CD8-positive, alpha-beta memory T cell (primary cell): ENCODE results near the gene STK39. TPM values are rescaled to one million over a fixed set of nuclear protein-coding genes. Genes with fewer than 3 reads are reported as not detected.

Experiments
- CTCF ChIA-PET: fragments of 350-600 bp; sonication (Branson Sonifier 250); formaldehyde crosslinking; loops from one replicate; lab custom pipeline; 2021; ENCODE audit warnings: antibody characterized with exemption; lab: Charles Lee
- POLR2A ChIA-PET: fragments of 350-600 bp; sonication (Branson Sonifier 250); formaldehyde crosslinking; loops from one replicate; lab custom pipeline; 2021; ENCODE audit warnings: antibody characterized with exemption; lab: Charles Lee
- DNase-seq, 5 donors: peaks; one replicate each; pipeline versions ENCODE4 v3.0.0 to v3.0.0-alpha.2; 2020 to 2022; ENCODE audit warnings: mixed read lengths in 1 of 5
- H3K27ac ChIP-seq: one replicate; pipeline ENCODE4 v1.7.0; 2013; ENCODE audit warnings: low read depth, mild to moderate bottlenecking, low read length, moderate library complexity
- H3K27me3 ChIP-seq: 2 replicates; pipeline ENCODE4 v1.7.0; 2013; ENCODE audit warnings: low read length, mild to moderate bottlenecking; ENCODE audit not compliant: insufficient read depth, poor library complexity, severe bottlenecking
- H3K36me3 ChIP-seq: 2 replicates; pipeline ENCODE4 v1.7.0; 2013; ENCODE audit warnings: mild to moderate bottlenecking, low read length, moderate library complexity; ENCODE audit not compliant: insufficient read depth
- H3K4me1 ChIP-seq: 2 replicates; pipeline ENCODE4 v1.7.0; 2013; ENCODE audit warnings: mild to moderate bottlenecking, low read length, moderate library complexity; ENCODE audit not compliant: insufficient read depth
- H3K4me3 ChIP-seq: 2 replicates; pipeline ENCODE4 v1.7.0; 2013; ENCODE audit warnings: mild to moderate bottlenecking, low read length
- H3K9me3 ChIP-seq: 2 replicates; pipeline ENCODE4 v1.7.0; 2013; ENCODE audit warnings: mild to moderate bottlenecking, low read length
- H3K27ac Mint-ChIP-seq, 8 donors: one replicate each; pipeline ENCODE4 v1.8.0; 2020 to 2021; ENCODE audit warnings: mixed read lengths in 8 of 8, mild to moderate bottlenecking in 6 of 8, inconsistent platforms in 3 of 8, moderate library complexity in 3 of 8
- H3K27me3 Mint-ChIP-seq, 2 donors: one replicate each; pipeline ENCODE4 v1.8.0; 2020 to 2021; ENCODE audit warnings: mixed read lengths in 2 of 2, mild to moderate bottlenecking in 1 of 2, moderate library complexity in 1 of 2
- H3K36me3 Mint-ChIP-seq, 3 donors: one replicate each; pipeline ENCODE4 v1.8.0; 2020 to 2021; ENCODE audit warnings: mixed read lengths in 3 of 3, inconsistent platforms in 1 of 3, mild to moderate bottlenecking in 1 of 3
- H3K4me1 Mint-ChIP-seq, 3 donors: one replicate each; pipeline ENCODE4 v1.8.0; 2020 to 2021; ENCODE audit warnings: mixed read lengths in 3 of 3, inconsistent platforms in 1 of 3, mild to moderate bottlenecking in 1 of 3
- H3K4me3 Mint-ChIP-seq, 7 donors: one replicate each; pipeline ENCODE4 v1.8.0; 2020 to 2021; ENCODE audit warnings: mixed read lengths in 7 of 7, mild to moderate bottlenecking in 6 of 7, moderate library complexity in 4 of 7, inconsistent platforms in 2 of 7
- H3K9me3 Mint-ChIP-seq, 5 donors: one replicate each; pipeline ENCODE4 v1.8.0; 2020 to 2022; ENCODE audit warnings: mixed read lengths in 5 of 5, mild to moderate bottlenecking in 3 of 5, moderate library complexity in 2 of 5, inconsistent platforms in 1 of 5
- polyA plus RNA-seq: library from polyadenylated mRNA; unstranded; fragments of 300-500 nt; fragmentation: Illumina TruSeq; gene quantifications from one replicate; pipeline ENCODE4 v1.2.3, GENCODE V29; 2021
- total RNA-seq, 2 experiments: library from RNA; stranded (reverse); gene quantifications; one replicate each; pipeline ENCODE4 v1.2.3, GENCODE V29; 2021

Gene STK39
- total and polyA plus RNA-seq, 3 experiments from 2014 or later = 11.2 to 28.3 (median 25.7) TPM

DNA sequence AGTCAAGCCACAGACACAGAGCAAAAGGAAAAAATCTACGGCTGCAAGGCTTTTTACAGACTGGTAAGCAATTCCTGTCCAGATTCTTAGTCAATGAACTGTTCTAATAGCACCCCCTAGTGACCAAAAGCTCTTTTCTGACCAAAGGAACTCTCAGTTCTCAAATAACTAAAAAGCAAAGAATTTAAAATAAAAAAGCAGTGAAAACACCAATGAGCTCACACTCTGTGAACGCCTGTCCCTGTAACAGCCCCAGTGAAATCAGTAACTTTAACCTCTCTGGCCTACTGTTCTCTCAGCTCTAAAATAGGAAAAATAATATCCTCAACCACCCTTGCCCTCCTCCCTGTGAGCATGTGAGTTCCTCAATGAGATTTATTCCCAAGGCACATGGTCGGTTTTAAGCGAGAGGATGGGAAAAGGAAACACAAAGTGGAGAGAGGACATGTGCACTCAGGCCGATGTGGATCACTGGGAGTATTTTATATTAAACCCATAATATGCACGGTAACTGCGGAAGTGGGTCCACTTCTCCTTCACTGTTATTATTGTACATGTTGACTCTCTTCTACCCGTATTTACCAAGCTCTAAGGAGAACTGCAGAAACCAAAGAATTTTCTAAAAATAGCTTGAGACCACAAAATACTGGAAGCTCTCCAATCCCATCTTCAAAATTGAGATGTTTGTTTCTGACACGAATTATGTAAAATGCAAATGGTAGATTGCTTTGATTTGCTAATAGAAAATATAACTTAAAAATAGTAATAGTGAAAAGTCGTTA is 128.5 kb downstream of the STK39 start:
- Mint-ChIP-seq H3K27ac (no peak overlapping the region), H3K36me3 (peaks cover 8 to 26% (median 14%) of the 10 kb centered on the region in 3 donors), H3K27me3 (peaks cover 0 to 2% of the 10 kb centered on the region in 2 donors), H3K4me3 (no peak overlapping the region), H3K9me3 (no peaks in the 10 kb centered on the region), H3K4me1 (peaks cover 0 to 3% (median 0%) of the 10 kb centered on the region in 3 donors)
- peak in 2 of 5 donors; percentile 21 to 22 for DNase-seq
- no peak overlapping the region for H3K27ac ChIP-seq
- POLR2A ChIA-PET = no interaction called here
- H3K36me3 ChIP-seq = peaks cover 9% of the 10 kb centered on the region
- CTCF ChIA-PET = interaction anchor here (0.6 to 1.9 kb wide), 15 partner anchors 9 to 1579 kb away, joined by 3 to 9 read pairs (median 4); no protein-coding TSS in a partner anchor
- no peaks in the 10 kb centered on the region for H3K27me3 ChIP-seq
- no peak overlapping the region for H3K4me3 ChIP-seq
- H3K4me1 ChIP-seq = no peaks in the 10 kb centered on the region
- no peaks in the 10 kb centered on the region for H3K9me3 ChIP-seq

- Mint-ChIP-seq H3K4me1 (peaks cover 0 to 4% (median 0%) of the 10 kb centered on the region in 3 donors), H3K27ac (no peak overlapping the region), H3K27me3 (no peaks in the 10 kb centered on the region), H3K36me3 (peaks cover 0 to 37% (median 16%) of the 10 kb centered on the region in 3 donors), H3K9me3 (no peaks in the 10 kb centered on the region), H3K4me3 (no peak overlapping the region)
- Histone ChIP-seq H3K27me3 (no peaks in the 10 kb centered on the region), H3K4me3 (no peak overlapping the region), H3K9me3 (no peaks in the 10 kb centered on the region), H3K4me1 (no peaks in the 10 kb centered on the region), H3K36me3 (no peaks in the 10 kb centered on the region), H3K27ac (no peak overlapping the region)
- ChIA-PET CTCF (interaction anchor here (1.4 kb wide), 1 partner anchor 25 kb away, joined by 3 read pairs; no protein-coding TSS in a partner anchor), POLR2A (no interaction called here)
- DNase-seq = no peak
Observed at GRCh38 chr2:168116448-168116847, 130.9 kb downstream of the STK39 start.

DNA sequence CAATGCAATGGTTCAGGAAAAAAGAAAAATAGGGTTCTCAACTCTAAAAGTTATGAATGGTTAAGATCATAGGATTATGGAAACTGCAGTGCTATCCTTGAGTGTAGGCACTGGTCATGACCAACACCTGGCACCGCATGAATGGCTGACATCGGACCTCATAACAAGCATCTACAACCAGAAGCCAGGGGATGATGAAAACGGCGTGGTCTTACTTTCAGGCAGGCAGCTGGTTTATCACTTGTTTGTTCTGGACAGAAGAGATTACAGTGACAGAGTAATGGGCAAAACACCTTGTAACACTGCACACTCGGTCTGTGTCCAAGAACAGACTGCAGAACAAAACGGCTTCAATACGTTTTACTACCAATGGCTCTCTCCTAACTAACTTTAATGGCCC is 132.8 kb downstream of the STK39 start:
- no peak for DNase-seq
- H3K27ac ChIP-seq = no peak overlapping the region
- Mint-ChIP-seq H3K36me3 (peaks cover 0 to 51% (median 21%) of the 10 kb centered on the region in 3 donors), H3K9me3 (no peaks in the 10 kb centered on the region), H3K4me1 (peaks cover 0 to 4% (median 0%) of the 10 kb centered on the region in 3 donors), H3K27ac (no peak overlapping the region), H3K27me3 (no peaks in the 10 kb centered on the region), H3K4me3 (no peak overlapping the region)
- no peaks in the 10 kb centered on the region for H3K36me3 ChIP-seq
- ChIA-PET POLR2A (no interaction called here), CTCF (no interaction called here)
- no peaks in the 10 kb centered on the region for H3K9me3 ChIP-seq
- H3K27me3 ChIP-seq = no peaks in the 10 kb centered on the region
- H3K4me1 ChIP-seq = no peaks in the 10 kb centered on the region
- no peak overlapping the region for H3K4me3 ChIP-seq

DNA sequence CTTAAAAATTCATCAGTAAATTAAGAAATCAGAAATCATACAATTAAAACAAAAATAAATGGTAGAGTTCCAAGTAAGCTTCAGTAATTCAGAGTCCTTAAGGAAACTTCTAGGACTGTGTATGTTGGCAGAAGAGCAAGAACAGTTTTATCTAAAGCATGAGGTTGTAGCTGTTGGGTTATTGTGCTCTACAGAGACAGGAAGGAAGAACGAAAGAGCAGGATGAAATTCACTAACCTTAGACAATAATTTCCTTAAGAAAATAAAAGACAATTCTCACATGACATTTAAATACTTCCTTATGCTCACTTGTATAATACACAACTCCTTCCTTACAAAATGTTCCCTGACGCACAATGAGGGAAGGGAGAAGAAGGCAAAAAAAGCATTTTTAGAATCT is 133.4 kb downstream of the STK39 start:
- no peaks in the 10 kb centered on the region for H3K27me3 ChIP-seq
- no peak for DNase-seq
- ChIA-PET CTCF (no interaction called here), POLR2A (no interaction called here)
- no peaks in the 10 kb centered on the region for H3K27me3 Mint-ChIP-seq
- H3K9me3 Mint-ChIP-seq = no peaks in the 10 kb centered on the region
- no peak overlapping the region for H3K4me3 ChIP-seq
- H3K36me3 ChIP-seq = no peaks in the 10 kb centered on the region
- H3K9me3 ChIP-seq = no peaks in the 10 kb centered on the region
- no peak overlapping the region for H3K27ac ChIP-seq
- no peaks in the 10 kb centered on the region for H3K4me1 ChIP-seq
- peaks cover 0 to 4% (median 0%) of the 10 kb centered on the region in 3 donors for H3K4me1 Mint-ChIP-seq
- peaks cover 0 to 56% (median 21%) of the 10 kb centered on the region in 3 donors for H3K36me3 Mint-ChIP-seq
- H3K27ac Mint-ChIP-seq = no peak overlapping the region
- no peak overlapping the region for H3K4me3 Mint-ChIP-seq

GRCh38 chr2:168107322-168107721 is 140.1 kb downstream of the STK39 start:
- H3K27ac Mint-ChIP-seq = no peak overlapping the region
- H3K27me3 Mint-ChIP-seq = no peaks in the 10 kb centered on the region
- Histone ChIP-seq H3K4me1 (no peaks in the 10 kb centered on the region), H3K9me3 (no peaks in the 10 kb centered on the region), H3K36me3 (peaks cover 5% of the 10 kb centered on the region), H3K27ac (no peak overlapping the region), H3K27me3 (no peaks in the 10 kb centered on the region), H3K4me3 (no peak overlapping the region)
- H3K9me3 Mint-ChIP-seq = no peaks in the 10 kb centered on the region
- H3K36me3 Mint-ChIP-seq = peaks cover 11 to 81% (median 21%) of the 10 kb centered on the region in 3 donors
- H3K4me1 Mint-ChIP-seq = peaks cover 3 to 14% (median 9%) of the 10 kb centered on the region in 3 donors
- no peak overlapping the region for H3K4me3 Mint-ChIP-seq
- CTCF ChIA-PET = interaction anchor here (2.1 kb wide), 1 partner anchor 11 kb away, joined by 9 read pairs; no protein-coding TSS in a partner anchor
- DNase-seq = no peak
- POLR2A ChIA-PET = no interaction called here

- Mint-ChIP-seq H3K36me3 (peaks cover 19 to 76% (median 20%) of the 10 kb centered on the region in 3 donors), H3K27me3 (no peaks in the 10 kb centered on the region), H3K4me3 (no peak overlapping the region), H3K27ac (peak overlapping the region in 1 of 8 donors; percentile 48), H3K4me1 (peaks cover 2 to 14% (median 9%) of the 10 kb centered on the region in 3 donors), H3K9me3 (no peaks in the 10 kb centered on the region)
- no peak overlapping the region for H3K27ac ChIP-seq
- no peaks in the 10 kb centered on the region for H3K9me3 ChIP-seq
- no peak for DNase-seq
- ChIA-PET CTCF (interaction anchor here (1.7 to 1.8 kb wide), 2 partner anchors 15 to 27 kb away, joined by 3 to 4 read pairs; no protein-coding TSS in a partner anchor), POLR2A (no interaction called here)
- H3K4me3 ChIP-seq = no peak overlapping the region
- peaks cover 5% of the 10 kb centered on the region for H3K36me3 ChIP-seq
- H3K27me3 ChIP-seq = no peaks in the 10 kb centered on the region
- H3K4me1 ChIP-seq = no peaks in the 10 kb centered on the region
Observed at GRCh38 chr2:168105127-168105683, 142.2 kb downstream of the STK39 start.

- H3K27ac Mint-ChIP-seq = no peak overlapping the region
- no peak for DNase-seq
- Histone ChIP-seq H3K4me1 (no peaks in the 10 kb centered on the region), H3K9me3 (no peaks in the 10 kb centered on the region), H3K27ac (no peak overlapping the region), H3K36me3 (no peaks in the 10 kb centered on the region), H3K4me3 (no peak overlapping the region), H3K27me3 (no peaks in the 10 kb centered on the region)
- H3K36me3 Mint-ChIP-seq = peaks cover 8 to 28% (median 16%) of the 10 kb centered on the region in 3 donors
- peaks cover 0 to 1% of the 10 kb centered on the region in 2 donors for H3K27me3 Mint-ChIP-seq
- peaks cover 0 to 4% (median 4%) of the 10 kb centered on the region in 3 donors for H3K4me1 Mint-ChIP-seq
- no peaks in the 10 kb centered on the region for H3K9me3 Mint-ChIP-seq
- ChIA-PET CTCF (no interaction called here), POLR2A (no interaction called here)
- H3K4me3 Mint-ChIP-seq = no peak overlapping the region
Observed at GRCh38 chr2:168097431-168097830, 150.0 kb downstream of the STK39 start.

GRCh38 chr2:168096158-168096557 is 151.2 kb downstream of the STK39 start:
- Mint-ChIP-seq H3K4me1 (peaks cover 0 to 4% (median 4%) of the 10 kb centered on the region in 3 donors), H3K27me3 (peaks cover 0 to 1% of the 10 kb centered on the region in 2 donors), H3K36me3 (peaks cover 0 to 20% (median 11%) of the 10 kb centered on the region in 3 donors), H3K9me3 (no peaks in the 10 kb centered on the region), H3K4me3 (no peak overlapping the region), H3K27ac (no peak overlapping the region)
- DNase-seq = no peak
- Histone ChIP-seq H3K27me3 (no peaks in the 10 kb centered on the region), H3K27ac (no peak overlapping the region), H3K36me3 (no peaks in the 10 kb centered on the region), H3K9me3 (no peaks in the 10 kb centered on the region), H3K4me1 (no peaks in the 10 kb centered on the region), H3K4me3 (no peak overlapping the region)
- ChIA-PET POLR2A (no interaction called here), CTCF (no interaction called here)
